HG03064 (cell line): Measurements from ENCODE around the gene HJURP.

ENCODE experiments used
- ATAC-seq: cut with Tn5 transposase; IDR thresholded peaks from one replicate; pipeline ENCODE4 v1.9.1; 2021; ENCODE audit warnings: low read depth; ENCODE audit not compliant: unreplicated experiment

HJURP gene

GRCh38 chr2:233798335-233799086, 55.8 kb downstream of the HJURP start:
- no peak for ATAC-seq

- ATAC-seq: no peak
These were observed 58.1 kb downstream of the HJURP start for GRCh38 chr2:233796254-233796653.

GRCh38 chr2:233795735-233796171, 58.6 kb downstream of the HJURP start:
- ATAC-seq: no peak

- no peak for ATAC-seq
These were observed 60.1 kb downstream of the HJURP start for GRCh38 chr2:233794128-233794658.

- ATAC-seq: no peak
These were observed 60.7 kb downstream of the HJURP start for GRCh38 chr2:233793465-233794127.

- ATAC-seq: no peak
These were observed 61.6 kb downstream of the HJURP start for GRCh38 chr2:233792720-233793119.

- ATAC-seq: no peak
These were observed 62.4 kb downstream of the HJURP start for GRCh38 chr2:233791883-233792329.

GRCh38 chr2:233791151-233791882, 63.0 kb downstream of the HJURP start:
- ATAC-seq: no peak

- ATAC-seq: no peak
These were observed 64.8 kb downstream of the HJURP start for GRCh38 chr2:233789554-233789953.
